Endothelial cell of umbilical vein (primary cell): ENCODE results near the gene ACER1. TPM values are rescaled to one million over a fixed set of nuclear protein-coding genes. Genes with fewer than 3 reads are reported as not detected.

Experiments used
- BruUV-seq: library from RNA; stranded (reverse); fragments of 400-500 nt; replicated peaks from 2 replicates; lab custom pipeline; 2021; lab: Mats Ljungman, UMichigan
- CTCF ChIA-PET: fragments of 300-600, 350-600 bp; sonication (Branson Sonifier 250); formaldehyde crosslinking; loops from one replicate; lab custom pipeline; 2021; ENCODE audit warnings: antibody characterized with exemption, inconsistent platforms; lab: Charles Lee
- POLR2A ChIA-PET: fragments of 300-600, 350-600 bp; sonication (Branson Sonifier 250); formaldehyde crosslinking; loops from one replicate; lab custom pipeline; 2021; ENCODE audit warnings: antibody characterized with exemption, inconsistent platforms; lab: Charles Lee
- DNase-seq: peaks from one replicate; pipeline ENCODE4 v3.0.0-alpha.2; 2011; ENCODE audit warnings: low read depth, low spot score
- FAIRE-seq: peaks from 2 replicates; lab custom pipeline; 2011; peaks lifted over from hg19 to GRCh38; lab: Jason Lieb, UNC
- H2AFZ ChIP-seq: 2 replicates; pipeline ENCODE4 v1.6.0; 2012; ENCODE audit warnings: low read depth, low read length, control low read depth, inconsistent platforms
- H3K27ac ChIP-seq: 2 replicates; pipeline ENCODE4 v1.5.1; 2011; ENCODE audit warnings: low read depth, mild to moderate bottlenecking, control low read depth, low read length, moderate library complexity; ENCODE audit not compliant: insufficient read depth
- H3K27me3 ChIP-seq, 2 experiments: 2 replicates each; pipeline versions ENCODE4 v1.6.0 to v1.6.1; 2011; ENCODE audit warnings: low read length in 2 of 2, mixed read lengths in 1 of 2; ENCODE audit not compliant: control insufficient read depth in 2 of 2, insufficient read depth in 2 of 2
- H3K36me3 ChIP-seq, 2 experiments: 2 replicates in 1 of 2; 3 replicates in 1 of 2; pipeline ENCODE4 v1.5.1; 2011; ENCODE audit warnings: low read length in 2 of 2, mild to moderate bottlenecking in 1 of 2, moderate library complexity in 1 of 2; ENCODE audit not compliant: control insufficient read depth in 2 of 2, insufficient read depth in 2 of 2; ENCODE audit errors: extremely low read depth in 1 of 2
- H3K4me1 ChIP-seq: 3 replicates; pipeline ENCODE4 v1.5.1; 2011; ENCODE audit warnings: mild to moderate bottlenecking, low read length; ENCODE audit not compliant: control insufficient read depth, insufficient read depth; ENCODE audit errors: extremely low read depth
- H3K4me2 ChIP-seq: 2 replicates; pipeline ENCODE4 v1.6.1; 2011; ENCODE audit warnings: low read length, control low read depth, mixed read lengths; ENCODE audit not compliant: insufficient read depth
- H3K4me3 ChIP-seq, 3 experiments: fragments of 200-600 bp in 1 of 3; sonication (generic), shearing (Covaris generic) in 1 of 3; replicated peaks in 1 of 3; 2 replicates each; pipeline ENCODE4 v1.5.1; 2011 to 2016; ENCODE audit warnings: control low read depth in 3 of 3, low read length in 3 of 3, mild to moderate bottlenecking in 2 of 3, inconsistent platforms in 1 of 3, low read depth in 1 of 3, moderate library complexity in 1 of 3; ENCODE audit not compliant: insufficient read depth in 1 of 3
- H3K79me2 ChIP-seq: 2 replicates; pipeline ENCODE4 v1.6.0; 2012; ENCODE audit warnings: low read length, inconsistent platforms; ENCODE audit not compliant: control insufficient read depth, insufficient read depth
- H3K9ac ChIP-seq: replicated peaks from 2 replicates; pipeline ENCODE3; 2011; ENCODE audit warnings: low read length, control low read depth; ENCODE audit not compliant: insufficient read depth; ENCODE audit errors: extremely low read depth
- H3K9me1 ChIP-seq: replicated peaks from 3 replicates; pipeline ENCODE4 v1.6.0; 2011; ENCODE audit warnings: mild to moderate bottlenecking, low read length; ENCODE audit not compliant: control insufficient read depth, insufficient read depth; ENCODE audit errors: extremely low read depth
- H3K9me3 ChIP-seq: replicated peaks from 2 replicates; pipeline ENCODE4 v1.5.1; 2012; ENCODE audit warnings: low read length, inconsistent platforms; ENCODE audit not compliant: control insufficient read depth, insufficient read depth
- H4K20me1 ChIP-seq: replicated peaks from 2 replicates; pipeline ENCODE3; 2011; ENCODE audit warnings: mild to moderate bottlenecking, low read length; ENCODE audit not compliant: control insufficient read depth, insufficient read depth; ENCODE audit errors: extremely low read depth
- CTCF ChIP-seq, 2 donors: IDR thresholded peaks; 1 replicate in 1 of 2; 2 replicates in 1 of 2; pipeline ENCODE4 v1.5.1; 2011; ENCODE audit warnings: low read length in 2 of 2, mild to moderate bottlenecking in 2 of 2, moderate library complexity in 2 of 2, control low read depth in 1 of 2, inconsistent platforms in 1 of 2, low read depth in 1 of 2; ENCODE audit not compliant: insufficient read depth in 1 of 2; ENCODE audit errors: extremely low read depth in 1 of 2
- EZH2 ChIP-seq: IDR thresholded peaks from 2 replicates; pipeline ENCODE4 v1.6.1; 2012; ENCODE audit warnings: borderline replicate concordance, low read depth, mild to moderate bottlenecking, moderate library complexity, low read length, inconsistent platforms; ENCODE audit not compliant: severe bottlenecking
- FOS ChIP-seq: IDR thresholded peaks from 2 replicates; pipeline ENCODE4 v1.6.1; 2011; ENCODE audit warnings: mild to moderate bottlenecking, low read length, moderate library complexity, borderline replicate concordance; ENCODE audit not compliant: insufficient read depth
- GATA2 ChIP-seq: IDR thresholded peaks from 2 replicates; pipeline ENCODE4 v1.7.0; 2011; ENCODE audit warnings: low read depth, mild to moderate bottlenecking, moderate library complexity, mixed read lengths, low read length; ENCODE audit not compliant: insufficient read length, insufficient read depth
- JUN ChIP-seq: IDR thresholded peaks from 2 replicates; pipeline ENCODE4 v1.6.1; 2011; ENCODE audit warnings: borderline replicate concordance, low read depth; ENCODE audit not compliant: insufficient read length, insufficient read depth
- MAX ChIP-seq: IDR thresholded peaks from 2 replicates; pipeline ENCODE4 v1.6.1; 2011; ENCODE audit not compliant: insufficient read depth, insufficient read length
- MYC ChIP-seq: IDR thresholded peaks from one replicate; pipeline ENCODE4 v1.6.1; 2011; ENCODE audit warnings: mild to moderate bottlenecking, low read depth, low read length
- POLR2A ChIP-seq: IDR thresholded peaks from 2 replicates; pipeline ENCODE4 v1.6.1; 2012; ENCODE audit warnings: low read depth, mild to moderate bottlenecking, control low read depth, low read length
- POLR2AphosphoS5 ChIP-seq: IDR thresholded peaks from 2 replicates; pipeline ENCODE4 v1.6.1; 2012; ENCODE audit warnings: low read depth, mild to moderate bottlenecking, control low read depth, low read length, moderate library complexity; ENCODE audit not compliant: insufficient read depth
- dilution Hi-C: fragments of 300-500 bp; cut with MboI; formaldehyde crosslinking; loops from one replicate; pipeline ENCODE4 v1.15.0; 2019; ENCODE audit warnings: low sequenced_read_pairs; ENCODE audit not compliant: extremely low pct_ligation_motif_present
- intact Hi-C: fragments of 100-400 bp; cut with micrococcal nuclease; formaldehyde crosslinking; loops from one replicate; pipeline ENCODE4 v1.10.0; 2022
- polyA plus RNA-seq, 4 experiments: library from polyadenylated mRNA; depleted of rRNA in 3 of 4; stranded (reverse) in 3 of 4; unstranded in 1 of 4; fragments of >200 nt; gene quantifications; 2 replicates each; pipeline versions ENCODE4 v1.2.1 to v1.2.3, GENCODE V29; 2011 to 2012; ENCODE audit warnings: missing spikeins in 1 of 4
- total RNA-seq: library from RNA; stranded (reverse); gene quantifications from 2 replicates; pipeline ENCODE4 v1.2.3, GENCODE V29; 2021

ACER1 gene
- total and polyA plus RNA-seq, 2 donors (not counting 3 experiments of a cell fraction or from before 2014, with no cell fraction given) = 0.04 TPM; not detected in 1

DNA sequence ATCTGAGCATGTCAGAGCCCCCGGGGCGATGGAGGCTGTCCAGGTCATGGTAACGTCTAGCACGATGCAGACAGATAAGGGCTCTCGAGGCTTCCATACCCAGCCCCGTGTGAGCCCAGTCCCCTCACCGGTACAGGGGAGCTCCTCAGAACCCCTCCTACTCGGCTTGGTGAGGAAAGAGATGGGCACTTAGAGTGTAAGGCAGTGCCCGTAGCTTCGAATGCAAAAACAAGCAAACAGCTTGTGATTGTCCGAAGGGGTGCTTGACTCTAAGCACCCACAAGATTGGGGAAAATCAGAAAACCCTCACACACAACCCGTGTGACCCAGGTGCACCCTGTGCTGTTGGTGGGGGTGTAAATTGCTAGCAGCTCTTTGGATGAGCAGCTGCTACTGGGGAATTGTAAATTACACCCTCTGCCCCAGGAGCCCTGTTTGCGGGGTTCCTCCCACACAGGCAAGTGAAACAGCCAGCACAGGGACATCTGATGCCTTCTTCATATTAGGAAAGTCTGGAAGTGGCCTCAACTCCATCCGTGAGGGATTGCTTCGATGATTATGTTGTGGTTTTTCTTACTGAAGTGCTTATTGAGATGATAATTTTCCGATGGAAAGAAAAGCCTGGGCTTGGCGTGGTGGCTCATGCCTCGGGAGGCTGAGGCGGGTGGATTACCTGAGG, 43.2 kb upstream of the ACER1 start:
- dilution Hi-C loops = no loop called here
- Histone ChIP-seq H3K79me2 (no peaks in the 10 kb centered on the region), H4K20me1 (no peaks in the 10 kb centered on the region), H3K36me3 (peaks cover 4 to 23% of the 10 kb centered on the region in 2 experiments), H3K4me1 (peaks cover 2% of the 10 kb centered on the region), H2AFZ (no peak overlapping the region), H3K27me3 (no peaks in the 10 kb centered on the region), H3K9ac (no peak overlapping the region), H3K9me3 (no peaks in the 10 kb centered on the region), H3K27ac (no peak overlapping the region), H3K4me3 (no peak overlapping the region), H3K9me1 (no peaks in the 10 kb centered on the region), H3K4me2 (no peak overlapping the region)
- ChIA-PET CTCF (interaction anchor here (0.6 kb wide), 1 partner anchor 112 kb away, joined by 4 read pairs; no protein-coding TSS in a partner anchor), POLR2A (no interaction called here)
- no peak for TF ChIP-seq MAX
- no peak for TF ChIP-seq MYC
- no peak for TF ChIP-seq FOS
- no peak for TF ChIP-seq GATA2
- TF ChIP-seq POLR2AphosphoS5 = no peak
- TF ChIP-seq POLR2A = no peak
- no peak for TF ChIP-seq EZH2
- TF ChIP-seq JUN = no peak
- no peak for TF ChIP-seq CTCF (IDR thresholded peaks at IDR 0.05; ENCODE audit: extremely low read depth in 1 of 2, insufficient read depth in 1 of 2, low read depth in 1 of 2, low read length in 2 of 2)
- no peak for FAIRE-seq
- intact Hi-C loops = no loop called here
- no peak for DNase-seq
- BruUV-seq = no TSS peak
